ENCODE data around the gene ZNF778. TPM values are rescaled to one million over a fixed set of nuclear protein-coding genes. Genes with fewer than 3 reads are reported as not detected.

The ZNF778 gene
- total RNA-seq, result 34.2 TPM

DNA sequence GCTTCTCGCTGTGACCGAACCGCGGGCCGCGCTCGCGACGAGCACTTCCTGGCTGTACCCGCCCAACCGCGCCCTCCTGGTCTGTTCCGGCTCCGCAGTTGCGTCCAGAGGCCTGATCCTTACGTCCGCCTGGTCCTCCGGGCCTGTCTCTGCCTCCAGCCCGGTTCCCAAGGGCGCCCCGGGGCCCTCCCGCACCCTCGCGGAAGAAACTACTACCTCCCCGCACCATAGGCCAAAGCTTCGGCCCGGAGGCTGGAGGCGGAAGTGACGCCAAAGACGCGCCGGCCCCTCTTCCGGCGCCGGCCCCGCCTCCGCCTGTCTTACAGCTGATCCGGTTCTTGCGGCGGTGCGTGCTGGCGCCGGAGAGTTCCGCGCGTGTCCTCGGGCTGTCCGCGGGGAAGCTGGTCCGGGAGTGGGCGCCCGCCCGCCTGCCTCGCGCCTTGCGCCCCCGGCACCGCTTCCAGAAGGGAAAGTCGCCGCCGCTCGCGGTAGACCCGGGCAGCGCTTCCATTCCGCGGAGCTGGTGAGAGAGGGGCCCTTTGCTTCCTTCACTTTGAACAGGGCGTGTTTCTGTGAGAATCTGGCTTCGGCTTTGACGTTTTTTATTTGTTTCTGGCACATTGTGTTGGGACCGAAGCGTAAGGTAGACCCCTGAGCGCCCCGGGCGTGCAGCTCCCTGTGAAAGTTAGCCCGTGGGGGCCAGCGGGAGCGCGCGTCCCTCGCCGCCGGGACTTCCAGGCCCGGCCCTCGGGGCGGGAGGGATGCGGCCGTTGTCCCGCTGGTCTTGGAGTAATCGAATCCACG, at the start of gene ZNF778:
ZNF778 (plus strand) TSS at position 316 of the 804 bp plus-strand sequence. CDS start 3,425 bp downstream, outside the sequence.
- Histone ChIP-seq H3K9me3 (ENCODE audit: low read depth, low read length) (no peaks in the 10 kb centered on the region), H3K4me1 (ENCODE audit: insufficient read depth, low read length) (peaks cover 20% of the 10 kb centered on the region), H3K27me3 (ENCODE audit: insufficient read depth, low read length) (no peaks in the 10 kb centered on the region), H3K4me3 (ENCODE audit: low read length) (peak within 1 kb of the TSS; percentile 83)

- H3K27me3 ChIP-seq (ENCODE audit: insufficient read depth, low read length), result no peaks in the 10 kb centered on the region
These were observed 48.9 kb upstream of the ZNF778 start for GRCh38 chr16:89168381-89169189.

DNA sequence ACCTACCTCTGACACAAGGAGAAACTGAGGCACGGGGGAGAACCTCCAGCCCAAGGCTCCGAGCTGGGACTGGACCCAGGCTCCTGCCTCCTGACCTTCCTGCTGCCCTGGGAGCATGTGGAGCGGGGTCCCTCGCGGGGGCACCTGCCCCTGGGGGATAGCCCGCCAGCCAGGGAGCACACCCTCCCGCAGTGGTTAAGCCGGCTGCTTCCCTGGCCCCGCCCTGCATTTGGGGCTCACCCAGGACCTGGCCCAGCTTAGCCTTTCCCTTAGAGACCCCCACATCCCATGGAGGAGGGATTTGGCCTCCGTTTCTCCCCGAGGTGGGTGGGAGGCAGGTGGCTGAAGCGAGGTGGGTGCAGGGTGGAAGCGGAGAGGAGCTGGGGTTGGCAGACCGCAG, 47.7 kb upstream of the ZNF778 start:
- H3K9me3 ChIP-seq (ENCODE audit: low read depth, low read length), result no peaks in the 10 kb centered on the region
- no peaks in the 10 kb centered on the region for H3K27me3 ChIP-seq (ENCODE audit: insufficient read depth, low read length)
- H3K4me3 ChIP-seq (ENCODE audit: low read length), result no peak overlapping the region
- peaks cover 19% of the 10 kb centered on the region for H3K4me1 ChIP-seq (ENCODE audit: insufficient read depth, low read length)

More at GRCh38 chr16:89168381-89169189, 48.9 kb upstream of the ZNF778 start:
- H3K9me3 ChIP-seq (ENCODE audit: low read depth, low read length), result no peaks in the 10 kb centered on the region
- H3K4me1 ChIP-seq (ENCODE audit: insufficient read depth, low read length), result peaks cover 19% of the 10 kb centered on the region
- H3K4me3 ChIP-seq (ENCODE audit: low read length), result no peak overlapping the region

DNA sequence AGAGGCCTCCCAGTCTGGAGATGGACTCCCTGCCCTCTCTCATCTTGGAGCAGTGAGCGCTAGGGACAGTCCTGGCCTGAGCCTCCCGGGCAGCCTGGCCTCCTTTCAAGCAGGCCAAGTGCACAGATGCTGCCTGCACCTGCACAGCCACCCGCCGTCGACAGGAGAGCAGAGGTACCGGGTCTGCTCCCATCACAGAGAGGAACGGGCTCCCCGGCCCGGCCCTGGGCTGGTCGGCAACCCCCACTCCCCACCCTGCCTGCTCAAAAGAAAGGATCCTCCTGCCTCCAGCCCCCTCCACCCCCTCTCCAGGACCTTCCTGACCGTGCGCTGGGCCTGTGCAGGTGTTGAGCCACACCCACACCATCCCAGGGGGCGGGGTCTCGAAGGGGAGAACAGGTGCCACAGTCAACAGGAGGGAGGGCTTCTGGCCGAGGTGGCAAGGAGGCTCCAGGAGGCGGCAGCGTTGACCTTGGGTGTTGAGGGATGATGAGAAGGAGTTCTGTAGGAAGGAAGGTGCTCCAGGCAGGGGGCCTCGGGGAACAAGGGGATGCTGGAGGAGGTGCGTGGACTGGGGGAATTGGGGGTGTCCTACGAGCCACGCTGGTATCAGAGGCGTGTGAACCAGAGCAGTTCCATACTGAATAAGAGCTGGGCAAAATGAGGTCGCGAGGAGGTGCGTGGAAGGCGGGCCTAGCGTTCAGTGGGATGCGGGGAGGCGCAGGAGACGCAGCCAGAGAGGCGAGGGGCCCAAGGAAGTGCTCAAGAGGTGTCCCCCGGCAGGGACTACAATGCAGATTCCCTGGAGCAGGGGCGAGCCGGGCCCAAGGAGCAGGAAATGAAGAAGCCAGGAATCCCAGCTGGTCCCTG, 46.9 kb upstream of the ZNF778 start:
- H3K4me1 ChIP-seq (ENCODE audit: insufficient read depth, low read length), result peaks cover 19% of the 10 kb centered on the region
- H3K27me3 ChIP-seq (ENCODE audit: insufficient read depth, low read length), result no peaks in the 10 kb centered on the region
- H3K9me3 ChIP-seq (ENCODE audit: low read depth, low read length), result no peaks in the 10 kb centered on the region
- H3K4me3 ChIP-seq (ENCODE audit: low read length), result no peak overlapping the region

GRCh38 chr16:89171216-89172170, 46.0 kb upstream of the ZNF778 start, which contains the start of gene CDH15:
Gene CDH15, plus strand, starts transcription at chr16:89171748. Its CDS starts 84 bp downstream, at chr16:89171832.
- Histone ChIP-seq H3K27me3 (ENCODE audit: insufficient read depth, low read length) (no peaks in the 10 kb centered on the region), H3K4me3 (ENCODE audit: low read length) (no peak within 1 kb of the TSS), H3K9me3 (ENCODE audit: low read depth, low read length) (no peaks in the 10 kb centered on the region), H3K4me1 (ENCODE audit: insufficient read depth, low read length) (peaks cover 19% of the 10 kb centered on the region)

DNA sequence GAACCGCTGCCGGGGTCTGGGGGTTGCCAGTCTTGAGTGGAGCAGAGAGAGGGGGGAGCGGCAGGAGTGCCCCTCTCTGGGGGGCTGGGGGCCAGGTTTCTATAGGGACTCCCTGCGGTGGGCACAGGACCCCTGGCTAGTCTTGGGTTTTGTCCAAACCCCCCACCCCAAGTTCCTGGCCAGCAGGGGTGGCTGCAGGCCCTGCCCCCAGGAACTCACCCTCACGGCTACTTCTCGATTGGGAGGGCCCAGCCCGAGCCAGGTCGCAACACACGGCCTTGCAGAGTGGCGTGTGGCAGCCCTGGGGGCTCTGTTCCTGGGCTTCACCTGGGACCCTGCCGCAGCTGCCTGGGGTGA, 45.4 kb upstream of the ZNF778 start:
- no peaks in the 10 kb centered on the region for H3K27me3 ChIP-seq (ENCODE audit: insufficient read depth, low read length)
- no peak overlapping the region for H3K4me3 ChIP-seq (ENCODE audit: low read length)

GRCh38 chr16:89172528-89173173, 44.9 kb upstream of the ZNF778 start:
- no peaks in the 10 kb centered on the region for H3K27me3 ChIP-seq (ENCODE audit: insufficient read depth, low read length)
- peaks cover 12% of the 10 kb centered on the region for H3K4me1 ChIP-seq (ENCODE audit: insufficient read depth, low read length)
- H3K9me3 ChIP-seq (ENCODE audit: low read depth, low read length), result no peaks in the 10 kb centered on the region
- no peak overlapping the region for H3K4me3 ChIP-seq (ENCODE audit: low read length)

More for the DNA sequence above, 45.4 kb upstream of the ZNF778 start:
- Histone ChIP-seq H3K4me1 (ENCODE audit: insufficient read depth, low read length) (peaks cover 17% of the 10 kb centered on the region), H3K9me3 (ENCODE audit: low read depth, low read length) (no peaks in the 10 kb centered on the region)

GRCh38 chr16:89173174-89173921, 44.2 kb upstream of the ZNF778 start:
- H3K27me3 ChIP-seq (ENCODE audit: insufficient read depth, low read length), result no peaks in the 10 kb centered on the region
- H3K4me3 ChIP-seq (ENCODE audit: low read length), result no peak overlapping the region
- H3K9me3 ChIP-seq (ENCODE audit: low read depth, low read length), result no peaks in the 10 kb centered on the region
- peaks cover 10% of the 10 kb centered on the region for H3K4me1 ChIP-seq (ENCODE audit: insufficient read depth, low read length)

DNA sequence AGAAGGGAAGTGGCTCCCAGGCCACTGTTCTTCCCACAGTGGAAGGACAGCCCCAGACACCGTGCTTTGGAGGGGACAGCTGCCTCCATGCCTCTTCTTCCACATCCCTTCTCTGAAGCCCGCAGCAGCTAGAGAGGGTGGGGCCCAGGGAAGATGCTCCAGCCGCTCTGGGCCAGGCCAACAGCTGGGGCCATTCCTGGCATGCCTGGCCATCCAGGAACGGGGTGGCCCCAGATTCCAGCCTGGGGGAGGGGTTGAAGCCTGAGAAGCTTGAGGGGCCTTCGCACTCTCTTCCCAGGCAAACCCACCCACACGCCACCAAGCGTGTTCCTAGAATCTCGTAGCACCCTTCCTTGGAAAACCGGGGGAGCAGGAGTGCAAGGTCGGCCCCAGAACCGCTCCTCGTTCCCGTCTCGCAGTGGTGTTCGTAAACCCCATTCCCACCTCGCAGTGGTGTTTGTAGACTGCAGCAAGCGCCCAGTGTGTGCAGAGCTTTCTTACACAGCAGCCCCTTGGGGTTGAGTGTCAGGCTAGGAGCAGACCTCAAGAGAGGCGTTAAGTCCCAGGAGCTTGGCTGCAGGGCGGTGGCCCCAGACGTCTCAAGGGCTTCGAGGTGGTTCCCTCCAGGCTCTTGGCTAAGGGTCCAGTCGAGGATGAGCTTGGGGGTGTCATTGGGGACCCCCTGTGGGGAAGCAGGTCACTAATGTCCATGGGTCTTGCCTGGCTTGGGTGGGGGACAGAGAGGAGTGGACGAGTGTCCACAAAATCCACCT, 43.3 kb upstream of the ZNF778 start:
- Histone ChIP-seq H3K4me1 (ENCODE audit: insufficient read depth, low read length) (peaks cover 10% of the 10 kb centered on the region), H3K27me3 (ENCODE audit: insufficient read depth, low read length) (no peaks in the 10 kb centered on the region), H3K4me3 (ENCODE audit: low read length) (no peak overlapping the region), H3K9me3 (ENCODE audit: low read depth, low read length) (no peaks in the 10 kb centered on the region)

DNA sequence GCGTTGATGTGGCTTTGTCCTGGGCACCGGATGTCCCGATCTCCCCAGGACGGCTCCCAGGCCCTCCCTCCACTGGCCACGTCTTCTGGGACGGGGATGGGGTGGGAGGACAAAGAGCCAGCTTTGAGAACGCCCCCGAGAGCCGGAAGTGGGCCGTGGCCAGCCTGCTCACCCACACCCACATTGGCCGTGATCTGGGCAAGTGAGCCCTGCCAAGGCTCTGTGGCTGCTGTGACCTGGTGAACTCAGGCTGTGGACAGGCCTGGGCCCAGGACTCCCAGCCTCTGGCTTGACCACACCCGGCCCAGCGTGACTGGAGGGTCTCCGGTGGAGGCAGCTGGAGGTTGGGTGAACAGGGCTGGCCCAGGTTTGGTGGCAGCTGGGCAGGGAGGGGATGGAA, 42.6 kb upstream of the ZNF778 start:
- Histone ChIP-seq H3K4me1 (ENCODE audit: insufficient read depth, low read length) (peaks cover 10% of the 10 kb centered on the region), H3K4me3 (ENCODE audit: low read length) (no peak overlapping the region), H3K27me3 (ENCODE audit: insufficient read depth, low read length) (no peaks in the 10 kb centered on the region), H3K9me3 (ENCODE audit: low read depth, low read length) (no peaks in the 10 kb centered on the region)

- no peaks in the 10 kb centered on the region for H3K27me3 ChIP-seq (ENCODE audit: insufficient read depth, low read length)
- H3K9me3 ChIP-seq (ENCODE audit: low read depth, low read length), result no peaks in the 10 kb centered on the region
- peaks cover 6% of the 10 kb centered on the region for H3K4me1 ChIP-seq (ENCODE audit: insufficient read depth, low read length)
- H3K4me3 ChIP-seq (ENCODE audit: low read length), result no peak overlapping the region
These were observed 42.0 kb upstream of the ZNF778 start for GRCh38 chr16:89175280-89176146.
